HepG2 (cell line): Measurements from ENCODE around the gene ARHGAP10. TPM values are rescaled to one million over a fixed set of nuclear protein-coding genes. Genes with fewer than 3 reads are reported as not detected.

Source experiments
- ATAC-seq: fragments of 200-7000 bp; cut with Tn5 transposase; 3 replicates; pipeline ENCODE4 v1.9.1; 2020; ENCODE audit warnings: mild to moderate bottlenecking, moderate library complexity
- BruUV-seq: library from RNA; stranded (reverse); fragments of 400-500 nt; replicated peaks from 2 replicates; lab custom pipeline; 2021; lab: Mats Ljungman, UMichigan
- CTCF ChIA-PET: fragments of 300-600 bp; formaldehyde crosslinking; extraction: SDS; loops from one replicate; lab custom pipeline; 2021; ENCODE audit warnings: low total read pairs, inconsistent platforms, low intra/inter-chr PET ratio; lab: Yijun Ruan, JAX
- POLR2A ChIA-PET: fragments of 350-600 bp; sonication (Branson Sonifier 250); formaldehyde crosslinking; loops from one replicate; lab custom pipeline; 2020; ENCODE audit warnings: antibody characterized with exemption, inconsistent platforms; lab: Yijun Ruan, JAX
- DNase-seq: peaks from one replicate; pipeline ENCODE4 v3.0.0-alpha.2; 2015; ENCODE audit warnings: low spot score
- FAIRE-seq: peaks from 3 replicates; lab custom pipeline; 2011; peaks lifted over from hg19 to GRCh38; lab: Jason Lieb, UNC
- H2AFZ ChIP-seq: one replicate; pipeline ENCODE4 v1.6.1; 2011; ENCODE audit warnings: low read length, inconsistent platforms
- H3K27ac ChIP-seq: fragments of 300-600 bp; 3 replicates; pipeline ENCODE4 v1.8.0; 2011; ENCODE audit warnings: mixed run types, mild to moderate bottlenecking, mixed read lengths, low read length, inconsistent platforms; ENCODE audit not compliant: insufficient read depth; ENCODE audit errors: extremely low read length
- H3K27me3 ChIP-seq, 2 experiments: fragments of 200-600 bp in 1 of 2; 2 replicates in 1 of 2; 3 replicates in 1 of 2; pipeline versions ENCODE4 v1.6.0 to v1.8.0; 2011; ENCODE audit warnings: low read length in 2 of 2, mild to moderate bottlenecking in 2 of 2, moderate library complexity in 2 of 2, inconsistent platforms in 1 of 2; ENCODE audit not compliant: insufficient read depth in 2 of 2, control insufficient read depth in 1 of 2
- H3K36me3 ChIP-seq, 2 experiments: fragments of 200-600 bp in 1 of 2; replicated peaks in 1 of 2; 2 replicates in 1 of 2; 3 replicates in 1 of 2; pipeline versions ENCODE4 v1.5.1 to v1.8.0; 2011; ENCODE audit warnings: low read length in 2 of 2, inconsistent platforms in 1 of 2; ENCODE audit not compliant: insufficient read depth in 2 of 2, control insufficient read depth in 1 of 2
- H3K4me1 ChIP-seq: 2 replicates; pipeline ENCODE4 v1.5.1; 2012; ENCODE audit warnings: low read length, inconsistent platforms; ENCODE audit not compliant: insufficient read depth
- H3K4me2 ChIP-seq: 2 replicates; pipeline ENCODE4 v1.6.0; 2011; ENCODE audit warnings: low read depth, low read length, inconsistent platforms
- H3K4me3 ChIP-seq, 3 experiments: fragments of 200-600 bp in 1 of 3; sonication (generic), shearing (Covaris generic) in 1 of 3; replicated peaks in 1 of 3; 2 replicates each; pipeline ENCODE4 v1.5.1; 2011 to 2016; ENCODE audit warnings: low read length in 3 of 3, inconsistent platforms in 2 of 3, low read depth in 2 of 3, mild to moderate bottlenecking in 2 of 3, control low read depth in 1 of 3, mixed read lengths in 1 of 3; ENCODE audit not compliant: insufficient read depth in 1 of 3
- H3K79me2 ChIP-seq: one replicate; pipeline ENCODE4 v1.6.1; 2011; ENCODE audit warnings: low read length, inconsistent platforms; ENCODE audit not compliant: insufficient read depth
- H3K9ac ChIP-seq: 2 replicates; pipeline ENCODE4 v1.6.0; 2011; ENCODE audit warnings: mild to moderate bottlenecking, low read depth, low read length, inconsistent platforms; ENCODE audit not compliant: insufficient read depth
- H3K9me3 ChIP-seq: 2 replicates; pipeline ENCODE4 v1.5.1; 2012; ENCODE audit warnings: mild to moderate bottlenecking, low read length
- H4K20me1 ChIP-seq: 2 replicates; pipeline ENCODE4 v1.6.0; 2011; ENCODE audit warnings: inconsistent platforms, mild to moderate bottlenecking, low read length, moderate library complexity; ENCODE audit not compliant: insufficient read depth
- CENPT ChIP-seq: sonication (generic); formaldehyde crosslinking; IDR thresholded peaks from 2 replicates; pipeline ENCODE4 v1.8.0; 2022; ENCODE audit warnings: low read depth, mild to moderate bottlenecking, moderate library complexity, missing genetic modification reagents
- DMTF1 ChIP-seq: sonication (generic); formaldehyde crosslinking; IDR thresholded peaks from 2 replicates; pipeline ENCODE4 v1.4.0; 2020; ENCODE audit warnings: mild to moderate bottlenecking, missing genetic modification reagents
- GTF2F1 ChIP-seq: fragments of 150-350 bp; IDR thresholded peaks from 2 replicates; pipeline ENCODE4 v1.6.1; 2014; ENCODE audit warnings: low read length
- NFE2L1 ChIP-seq: sonication (generic); formaldehyde crosslinking; IDR thresholded peaks from 2 replicates; pipeline ENCODE4 v1.4.0; 2020; ENCODE audit warnings: missing genetic modification reagents, mild to moderate bottlenecking, borderline replicate concordance
- ZFY ChIP-seq: sonication (generic); formaldehyde crosslinking; IDR thresholded peaks from 2 replicates; pipeline ENCODE4 v1.4.0; 2020; ENCODE audit warnings: missing genetic modification reagents
- ZNF451 ChIP-seq: sonication (generic); formaldehyde crosslinking; IDR thresholded peaks from 2 replicates; pipeline ENCODE4 v1.5.0; 2020; ENCODE audit warnings: mild to moderate bottlenecking, missing genetic modification reagents
- WGBS: methylation state at CpG from one replicate; pipeline ENCODE4 v1.1.6; 2017; ENCODE audit warnings: low lambda C conversion rate; 5-methylcytosine and 5-hydroxymethylcytosine counted together
- in situ Hi-C: cut with HindIII; loops from 2 replicates; pipeline ENCODE4 v1.10.0; 2017; ENCODE audit warnings: low pct_unique_long_range_greater_than_20kb; ENCODE audit not compliant: extremely low pct_ligation_motif_present
- intact Hi-C: fragments of 100-400 bp; cut with micrococcal nuclease; formaldehyde crosslinking; loops from one replicate; pipeline ENCODE4 v1.10.0; 2022; ENCODE audit not compliant: unreplicated experiment
- polyA plus RNA-seq, 8 experiments: library from polyadenylated mRNA; depleted of rRNA in 3 of 8; stranded (reverse) in 7 of 8; unstranded in 1 of 8; fragments of >200 nt; fragmentation: Illumina TruSeq in 4 of 8; extraction: Trizol in 4 of 8; gene quantifications; 2 replicates each; pipeline versions ENCODE4 v1.2.1 to v1.2.3, GENCODE V29; 2011 to 2016; ENCODE audit warnings: low read depth in 4 of 8, missing spikeins in 1 of 8, mixed read lengths in 1 of 8; ENCODE audit not compliant: insufficient read depth in 1 of 8
- total RNA-seq, 5 experiments: library from RNA; depleted of rRNA; stranded (reverse); fragments of >200 nt; fragmentation: Illumina TruSeq; extraction: Trizol; gene quantifications; 2 replicates each; pipeline ENCODE4 v1.2.3, GENCODE V29; 2016; ENCODE audit warnings: low read depth in 1 of 5

ARHGAP10 gene
- total and polyA plus RNA-seq, 2 of the 13 experiments (the other 11 are each of a cell fraction or from before 2014, with no cell fraction given): 0.45 to 1.6 TPM

GRCh38 chr4:147815741-147816140, 83.9 kb downstream of the ARHGAP10 start:
- no peak for FAIRE-seq
- in situ Hi-C loops (no loop called here), intact Hi-C loops (no loop called here)
- ATAC-seq: no peak
- H4K20me1 ChIP-seq: no peaks in the 10 kb centered on the region
- ChIA-PET CTCF (no interaction called here), POLR2A (no interaction called here)
- H3K79me2 ChIP-seq: no peaks in the 10 kb centered on the region
- no peak for DNase-seq
- no peaks in the 10 kb centered on the region for H3K36me3 ChIP-seq
- BruUV-seq: no TSS peak
- no peak overlapping the region for H2AFZ ChIP-seq
- H3K9me3 ChIP-seq: no peaks in the 10 kb centered on the region
- no peak overlapping the region for H3K27ac ChIP-seq
- no peak overlapping the region for H3K9ac ChIP-seq
- no peaks in the 10 kb centered on the region for H3K4me1 ChIP-seq
- H3K27me3 ChIP-seq: no peaks in the 10 kb centered on the region
- no peak overlapping the region for H3K4me2 ChIP-seq
- 66% methylated on average over 5 of the region's 5 CpGs for WGBS
- H3K4me3 ChIP-seq: no peak overlapping the region
- no peak for TF ChIP-seq ZNF451
- TF ChIP-seq DMTF1 (CRISPR knock-in tag): no peak
- TF ChIP-seq ZFY (CRISPR knock-in tag): no peak
- no peak for TF ChIP-seq GTF2F1
- no peak for TF ChIP-seq CENPT (CRISPR knock-in tag)
- no peak for TF ChIP-seq NFE2L1 (CRISPR knock-in tag)
